Activated CD4-positive, CD25-positive, alpha-beta regulatory T cell treated with anti-CD3 and anti-CD28 coated beads, Interleukin-2, amount 50 U/mL, for 72 hours (primary cell): Measurements from ENCODE around the gene WDR27.

ENCODE experiments used
- DNase-seq: peaks from one replicate; pipeline ENCODE4 v3.0.0; 2021

WDR27 gene

DNA sequence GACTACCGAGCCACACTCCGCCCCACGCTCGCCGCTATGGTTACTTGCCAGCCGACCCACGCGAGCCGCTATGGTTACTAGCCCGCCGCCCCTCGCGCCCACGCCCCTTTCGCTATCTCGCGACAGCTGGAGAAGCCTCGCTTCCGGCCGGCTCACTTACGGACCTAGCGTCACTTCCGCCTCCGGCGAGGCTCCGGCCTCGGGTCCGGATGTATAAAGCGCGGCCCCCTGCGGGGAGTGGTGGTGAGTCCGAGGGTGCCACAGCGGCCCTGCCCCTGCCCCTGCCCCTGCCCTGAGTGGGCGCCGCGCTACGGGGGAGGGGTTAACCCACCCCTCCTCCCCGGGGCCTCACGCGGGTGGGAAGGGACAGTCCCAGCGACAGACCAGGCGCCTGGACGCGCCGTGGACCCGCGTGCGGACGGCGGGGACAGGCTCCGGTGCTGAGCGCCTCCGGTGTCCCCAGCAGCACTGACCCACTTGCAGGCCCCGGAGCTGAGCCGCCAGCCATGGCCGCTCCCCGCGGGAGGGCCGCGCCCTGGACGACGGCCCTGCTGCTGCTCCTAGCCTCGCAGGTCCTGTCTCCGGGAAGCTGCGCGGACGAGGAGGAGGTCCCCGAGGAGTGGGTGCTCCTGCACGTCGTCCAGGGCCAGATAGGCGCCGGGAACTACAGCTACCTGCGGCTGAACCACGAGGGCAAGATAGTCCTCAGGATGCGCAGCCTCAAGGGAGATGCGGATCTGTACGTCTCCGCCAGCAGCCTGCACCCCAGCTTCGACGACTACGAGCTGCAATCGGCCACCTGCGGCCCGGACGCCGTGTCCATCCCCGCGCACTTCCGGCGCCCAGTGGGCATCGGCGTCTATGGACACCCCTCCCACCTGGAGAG lies at the start of gene WDR27, which contains the start of gene C6orf120:
TSS of gene WDR27 (minus strand) at position 76 of the 886 bp plus-strand sequence. CDS start 13,024 bp downstream, outside the sequence.
TSS of gene C6orf120 (plus strand) at position 173 of the 886 bp plus-strand sequence. CDS start at position 507, 334 bp downstream.
- peak; percentile 98 for DNase-seq

DNA sequence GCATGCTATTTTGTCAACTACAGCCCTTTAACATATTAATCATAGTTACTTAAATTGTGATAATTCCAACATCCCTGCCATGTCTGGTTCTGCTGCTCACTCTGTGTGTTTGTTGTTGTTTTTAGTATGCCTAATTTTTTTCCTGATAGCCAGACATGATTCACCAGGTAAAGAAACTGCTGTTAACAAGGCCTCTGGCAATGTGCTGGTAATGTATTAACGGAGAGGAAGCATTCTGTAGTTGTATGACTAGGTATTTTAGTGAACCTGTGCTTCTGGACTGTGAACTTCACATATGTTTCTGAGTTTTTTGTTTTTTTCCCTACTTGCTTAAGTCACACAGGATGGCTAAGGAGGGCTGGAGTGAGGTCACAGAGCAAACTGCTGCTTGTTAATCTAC lies 44.7 kb upstream of the WDR27 start:
- DNase-seq: no peak

DNA sequence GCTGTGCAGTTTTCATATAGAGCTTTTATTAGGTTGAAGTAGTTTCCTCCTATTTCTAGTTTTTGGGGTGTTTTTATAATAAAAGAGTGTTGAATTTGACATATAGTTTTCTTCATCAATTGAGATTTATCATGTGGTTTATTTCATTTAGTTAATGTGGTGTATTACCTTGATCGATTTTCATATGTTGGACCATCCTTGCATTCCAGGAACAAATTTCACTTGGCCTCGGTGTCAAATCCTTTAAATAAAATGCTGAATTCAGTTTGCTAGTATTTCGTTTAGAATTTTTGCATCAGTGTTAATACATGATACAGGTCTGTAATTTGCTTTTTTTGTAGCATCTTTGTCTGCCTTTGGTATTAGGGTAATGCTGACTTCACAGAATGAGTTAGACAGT lies 43.6 kb upstream of the WDR27 start:
- no peak for DNase-seq

DNA sequence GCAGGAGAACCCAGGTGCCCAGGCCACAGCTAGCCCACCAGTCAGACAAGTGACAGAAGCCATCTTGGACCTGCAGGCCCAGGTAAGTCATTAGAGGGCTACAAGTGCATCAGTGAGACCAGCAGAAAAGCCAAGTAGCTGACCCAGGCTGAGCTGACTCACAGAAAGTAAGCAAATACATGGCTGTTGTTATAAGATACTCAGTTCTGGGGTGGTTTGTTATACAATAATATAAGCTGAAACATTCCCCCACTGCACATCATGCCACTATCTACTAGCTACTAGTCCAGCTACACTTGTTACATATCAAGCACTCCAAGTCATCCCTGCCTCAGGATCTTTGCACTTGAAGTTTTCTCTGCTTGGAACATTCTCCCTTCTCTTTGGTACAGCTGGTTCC lies 39.5 kb upstream of the WDR27 start:
- DNase-seq: no peak

DNA sequence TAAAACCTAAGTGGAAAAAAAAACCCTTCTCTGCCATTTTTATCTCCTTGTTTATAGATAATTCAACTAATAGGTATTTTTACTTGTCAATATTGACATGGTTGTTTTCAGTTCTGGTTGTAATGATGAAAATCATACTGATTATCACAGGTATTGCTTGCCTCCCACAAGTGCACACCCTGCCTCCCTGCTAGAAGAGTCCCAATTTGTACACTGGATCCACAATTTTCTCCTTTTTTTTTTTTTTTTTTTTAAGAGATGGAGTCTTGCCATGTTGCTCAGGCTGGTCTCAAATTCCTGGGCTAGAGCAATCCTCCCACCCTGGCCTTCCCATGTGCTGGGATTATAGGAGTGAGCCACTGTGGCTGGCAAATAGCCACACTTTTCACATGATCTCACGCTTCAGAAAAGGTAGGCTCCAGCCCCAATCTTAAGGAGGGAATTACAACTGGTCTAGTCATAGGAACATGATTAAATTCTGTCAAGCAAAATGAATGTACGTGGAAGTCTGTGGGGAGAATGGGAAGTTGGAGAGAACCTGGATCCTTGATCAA lies 37.2 kb upstream of the WDR27 start:
- DNase-seq: no peak

DNA sequence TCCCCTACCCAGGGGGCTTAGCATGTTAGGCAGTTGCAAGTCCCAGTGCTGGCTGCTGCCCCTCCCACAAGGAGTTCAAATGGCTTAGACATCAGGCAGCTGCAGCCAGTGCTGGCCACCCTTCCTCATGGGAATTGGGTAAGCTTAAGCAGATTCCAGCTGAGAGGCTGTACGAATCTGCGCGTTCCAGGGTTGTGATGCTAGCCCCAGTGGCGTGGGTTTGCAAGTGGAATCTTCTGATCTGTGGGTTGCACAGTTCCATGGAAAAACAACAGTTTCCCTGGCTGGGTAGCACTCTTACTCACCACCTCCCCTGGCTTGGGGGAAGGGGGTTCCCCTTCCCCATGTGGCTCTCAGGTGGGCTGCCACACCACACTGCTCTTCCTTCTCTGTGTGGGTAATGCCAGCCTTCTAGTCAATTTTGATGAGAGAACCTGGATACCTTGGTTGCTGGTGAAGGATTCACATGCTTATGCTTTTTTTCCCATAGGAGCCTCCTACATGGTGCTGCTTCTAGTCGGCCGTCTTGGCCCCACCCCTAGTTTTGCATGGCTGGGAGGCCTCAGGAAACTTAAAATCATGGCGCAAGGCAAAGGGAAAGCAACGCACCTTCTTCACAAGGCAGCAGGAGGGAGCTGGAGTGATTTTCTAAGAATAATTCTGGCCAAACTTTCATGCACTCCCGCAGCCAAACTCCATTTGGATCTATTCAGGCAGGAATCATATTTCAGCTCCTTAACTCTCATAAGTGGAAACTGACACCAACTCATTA lies 36.6 kb upstream of the WDR27 start:
- DNase-seq: no peak

DNA sequence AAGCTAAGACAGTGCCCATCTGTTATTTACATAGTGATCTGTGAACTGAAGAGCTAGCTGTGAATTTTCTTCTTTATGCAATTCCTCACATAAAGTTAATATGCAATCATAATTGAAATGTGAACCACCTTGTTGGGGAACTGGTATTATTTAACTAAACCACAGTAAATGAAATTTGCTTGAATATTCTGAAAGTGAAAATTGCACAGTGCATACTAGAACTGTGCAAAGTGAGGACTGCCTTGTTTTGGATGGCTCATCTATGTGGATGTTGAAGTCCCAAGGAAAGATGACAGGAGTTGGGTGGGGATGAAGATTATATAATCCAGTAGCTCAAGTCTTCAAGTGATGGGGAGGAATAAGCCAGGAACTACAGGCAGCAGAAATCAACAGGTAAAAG lies 28.1 kb upstream of the WDR27 start:
- DNase-seq: no peak

DNA sequence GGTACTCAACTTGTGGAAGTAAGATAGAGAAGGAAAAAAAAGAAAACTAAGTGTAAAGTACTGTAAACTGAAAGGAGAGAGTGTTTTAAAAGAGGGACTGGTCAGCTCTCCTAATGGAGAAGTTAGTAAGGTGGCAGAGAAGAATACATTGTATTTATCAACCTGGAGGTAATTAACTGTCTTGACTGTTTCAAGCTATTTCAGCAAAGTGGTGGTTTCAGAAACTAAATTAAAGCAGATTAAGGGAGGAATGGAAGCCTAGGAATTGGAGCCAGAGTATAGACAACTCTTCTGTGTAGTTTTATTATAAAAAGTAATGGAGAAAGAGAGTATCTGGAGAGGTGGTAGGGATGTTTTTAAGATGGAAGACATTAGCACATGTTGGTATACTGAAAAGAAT lies 25.1 kb upstream of the WDR27 start:
- no peak for DNase-seq

DNA sequence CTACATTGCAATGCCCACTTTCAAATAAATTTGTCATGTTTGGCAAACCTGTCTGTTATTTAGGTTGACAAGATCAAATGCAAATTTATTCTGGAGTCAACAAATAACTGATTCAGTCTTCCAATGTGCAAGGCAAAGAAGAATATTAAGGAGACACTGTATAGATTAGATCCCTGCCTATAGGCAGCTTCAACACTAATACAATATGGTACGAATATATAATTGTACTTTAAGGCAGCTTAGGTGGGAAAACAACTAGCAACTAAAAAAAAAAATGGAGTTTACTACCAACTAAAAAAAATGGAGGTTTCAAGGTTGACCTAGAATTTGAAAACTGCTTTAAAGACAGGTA lies 24.2 kb upstream of the WDR27 start:
- DNase-seq: no peak

DNA sequence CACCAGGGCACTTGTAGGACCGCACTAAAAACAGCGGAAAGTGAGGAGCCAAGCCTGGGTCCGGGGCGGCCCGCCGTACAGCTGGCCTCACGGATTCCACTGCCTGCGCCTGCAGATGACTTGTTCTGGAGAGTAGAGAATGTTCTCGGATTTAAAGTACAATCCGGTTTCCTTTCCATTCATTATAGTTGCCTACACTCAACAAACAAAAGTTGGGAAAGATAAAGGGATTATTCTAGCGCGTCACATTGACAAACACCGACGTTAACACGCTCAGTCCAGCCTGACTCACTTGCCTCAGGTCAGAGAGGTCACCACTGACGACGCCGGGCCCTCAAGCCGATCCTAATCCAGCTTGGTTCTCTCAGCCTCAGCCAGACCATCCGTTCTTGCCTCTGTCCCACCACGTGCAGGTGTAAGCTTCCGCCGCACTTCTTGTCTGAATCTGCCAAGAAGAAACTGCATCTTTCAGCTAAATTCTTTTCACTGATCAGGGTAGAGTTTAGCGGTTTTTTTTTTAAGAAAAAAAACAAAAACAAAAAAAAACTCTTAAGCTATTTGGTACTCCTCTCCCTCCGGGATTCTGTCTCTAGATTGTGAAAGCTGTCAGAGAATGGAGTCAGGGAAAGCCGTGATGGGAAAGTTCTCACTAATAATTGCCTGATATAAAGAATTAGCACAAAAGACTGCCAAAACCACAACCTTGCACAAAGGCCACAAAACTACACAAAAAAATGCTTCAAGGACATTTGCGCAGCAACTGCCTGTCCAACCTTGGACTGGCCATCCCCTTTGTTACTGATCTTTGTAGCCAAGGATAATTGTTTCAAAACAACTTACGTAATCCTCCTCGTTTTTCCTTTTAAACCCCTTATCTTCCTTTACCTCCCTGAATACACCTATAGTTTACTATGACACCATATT lies 23.6 kb upstream of the WDR27 start:
- peak; percentile 34 for DNase-seq

DNA sequence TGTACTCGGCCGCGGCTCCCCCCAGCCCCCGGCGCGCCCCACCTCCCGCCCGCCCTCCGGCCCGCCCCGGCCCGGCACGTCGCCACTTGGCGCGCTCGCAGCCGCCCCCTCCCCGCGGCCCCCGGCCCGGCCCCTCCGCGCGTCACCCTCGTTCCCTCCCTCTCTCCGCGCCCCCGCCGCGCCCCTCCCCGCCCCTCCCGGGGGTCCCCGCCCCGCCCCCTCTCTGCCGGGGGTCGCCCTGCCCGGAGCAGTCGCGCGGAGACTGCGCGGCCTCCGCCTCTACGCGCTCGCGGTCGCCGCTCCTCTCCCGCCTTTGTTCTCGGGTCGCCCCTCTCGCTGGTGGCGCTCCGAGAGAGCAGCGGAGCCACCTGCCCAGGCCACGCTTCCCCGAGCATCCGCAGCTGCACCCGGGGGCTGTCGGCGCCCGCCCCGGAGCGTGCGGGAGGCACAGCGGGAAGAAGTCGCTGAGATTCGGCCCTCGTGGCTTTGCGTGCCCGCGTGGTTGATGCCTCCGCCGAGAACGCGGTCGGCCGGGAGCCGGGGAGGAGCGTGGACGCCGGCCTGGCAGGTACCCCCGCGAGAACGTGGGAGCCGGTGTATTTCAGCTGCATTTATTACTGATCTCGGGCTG lies 22.8 kb upstream of the WDR27 start, which contains the start of gene PHF10:
TSS of gene PHF10 (minus strand) at position 7 of the 631 bp plus-strand sequence. CDS start 569 bp downstream, outside the sequence.
- DNase-seq: peak; percentile 62

DNA sequence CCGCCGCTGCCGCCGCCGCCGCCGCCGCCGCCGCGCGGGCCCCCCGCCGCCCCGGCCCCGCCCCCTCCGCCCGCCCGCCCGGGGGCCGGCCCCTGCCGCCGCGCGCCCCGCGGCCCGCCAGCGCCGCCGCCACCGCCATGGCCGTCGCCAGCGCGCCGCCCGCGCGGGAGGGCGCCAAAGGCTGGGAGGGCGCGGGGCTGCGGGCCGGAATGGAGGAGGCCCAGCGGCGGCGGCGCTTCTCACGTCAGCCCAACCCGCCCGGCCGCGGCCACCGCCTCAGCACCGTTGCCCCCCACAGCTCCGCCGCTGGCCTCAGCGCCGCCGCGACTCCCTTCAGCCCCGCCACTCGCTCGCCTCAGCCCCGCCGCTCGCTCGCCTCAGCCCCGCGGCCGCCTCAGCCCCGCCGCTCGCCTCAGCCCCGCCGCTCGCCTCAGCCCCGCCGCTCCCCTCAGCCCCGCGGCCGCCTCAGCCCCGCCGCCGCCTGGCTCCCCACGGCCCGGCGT lies 22.2 kb upstream of the WDR27 start:
- peak; percentile 52 for DNase-seq

DNA sequence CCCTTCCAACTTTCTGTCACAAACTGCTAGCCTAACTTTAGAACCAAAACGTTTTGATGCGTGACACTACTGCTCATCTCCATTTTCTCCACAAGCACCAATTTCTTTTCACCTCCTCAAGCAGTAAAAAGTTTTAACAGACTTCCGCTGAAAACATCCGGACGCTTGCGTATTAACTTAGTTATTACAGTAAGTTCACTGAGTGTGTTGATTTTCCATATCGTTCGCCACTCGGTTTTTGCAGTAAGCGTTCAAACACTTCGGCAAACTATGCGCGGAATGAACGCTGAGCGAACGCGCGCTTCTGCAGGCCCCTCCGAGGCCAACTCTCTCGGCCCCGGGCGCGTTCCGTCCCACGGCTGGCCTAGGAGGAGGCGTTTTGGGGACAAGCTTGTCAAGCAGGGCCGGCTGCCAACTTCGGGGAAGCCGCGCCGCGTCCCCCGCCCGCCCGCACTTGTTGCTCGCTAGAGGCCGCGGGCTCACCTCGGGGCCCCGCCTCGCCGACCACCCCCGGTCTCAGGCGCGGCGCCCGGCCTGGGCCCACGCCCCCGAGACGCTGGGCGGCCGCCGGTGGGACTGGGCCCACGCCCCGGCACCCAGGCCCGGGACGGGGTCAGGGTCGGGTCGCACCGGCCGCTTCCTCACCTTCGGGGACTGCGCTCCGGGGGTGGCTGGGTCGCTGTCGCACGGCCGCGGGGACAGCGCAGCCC lies 21.5 kb upstream of the WDR27 start:
- peak; percentile 73 for DNase-seq

DNA sequence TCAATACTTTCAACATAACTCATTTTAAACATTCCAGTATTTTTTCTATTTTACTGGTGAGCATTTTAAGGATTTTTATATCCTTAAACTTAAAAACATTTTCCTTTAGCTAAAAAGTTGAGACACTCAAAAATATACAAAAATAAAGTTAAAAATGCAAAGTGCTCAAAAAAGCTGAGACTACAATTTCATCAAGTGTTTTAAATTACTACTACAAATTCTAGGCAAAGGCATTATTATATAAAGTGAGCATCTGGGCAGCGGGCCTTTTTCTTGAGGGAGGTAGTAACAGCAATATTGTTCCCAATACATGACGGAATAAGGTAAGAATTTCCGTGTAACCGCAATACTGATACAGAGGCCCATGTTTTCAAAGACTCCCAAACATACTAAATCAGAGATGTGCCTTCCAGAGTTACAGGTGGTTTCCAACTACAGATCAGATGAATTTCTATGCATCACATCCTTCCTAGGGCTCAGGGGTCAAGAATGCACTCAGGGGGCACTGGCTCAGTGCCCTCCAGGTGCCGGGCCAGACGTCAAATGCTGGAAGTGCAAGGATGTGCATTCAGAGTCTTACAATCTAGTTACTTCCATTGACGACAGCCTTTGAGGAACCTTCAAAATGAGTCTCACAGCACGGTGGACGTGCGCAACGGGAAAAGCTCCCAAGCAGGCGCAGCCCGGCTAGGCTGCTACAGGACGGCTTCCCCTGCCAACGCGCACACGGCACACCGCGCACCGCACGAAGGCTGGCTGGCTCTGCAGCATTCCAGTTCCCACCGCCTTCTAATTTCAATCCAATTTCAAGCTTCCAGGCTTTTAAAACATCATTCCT lies 20.8 kb upstream of the WDR27 start:
- DNase-seq: peak; percentile 43

DNA sequence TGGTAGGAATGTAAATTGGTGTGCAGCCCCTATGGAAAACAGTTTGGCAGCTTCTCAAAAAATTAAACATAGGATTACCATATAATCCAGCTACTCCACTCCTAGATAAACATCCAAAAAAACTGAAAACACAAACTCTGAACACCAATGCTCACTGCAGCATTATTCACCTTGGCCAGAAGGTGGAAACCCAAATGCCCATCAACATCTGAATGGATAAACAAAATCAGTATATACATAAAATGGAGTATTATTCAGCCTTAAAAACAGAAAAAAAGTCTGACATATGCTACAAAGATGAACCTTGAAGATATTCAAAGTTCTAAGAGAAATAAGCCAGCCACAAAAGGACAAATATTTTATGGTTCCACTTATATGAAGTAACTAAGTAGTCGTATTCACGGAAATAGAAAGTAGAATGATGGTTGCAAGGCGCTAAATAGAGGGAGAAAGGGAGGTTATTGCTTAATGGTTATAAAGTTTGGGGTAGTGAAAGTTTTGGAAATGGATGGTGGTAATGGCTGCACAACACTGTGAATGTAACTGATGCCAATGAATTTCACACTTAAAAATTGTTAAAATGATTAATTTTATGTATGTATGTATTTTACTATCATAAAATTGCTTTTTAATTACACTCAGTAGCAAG lies 18.5 kb upstream of the WDR27 start:
- DNase-seq: no peak

DNA sequence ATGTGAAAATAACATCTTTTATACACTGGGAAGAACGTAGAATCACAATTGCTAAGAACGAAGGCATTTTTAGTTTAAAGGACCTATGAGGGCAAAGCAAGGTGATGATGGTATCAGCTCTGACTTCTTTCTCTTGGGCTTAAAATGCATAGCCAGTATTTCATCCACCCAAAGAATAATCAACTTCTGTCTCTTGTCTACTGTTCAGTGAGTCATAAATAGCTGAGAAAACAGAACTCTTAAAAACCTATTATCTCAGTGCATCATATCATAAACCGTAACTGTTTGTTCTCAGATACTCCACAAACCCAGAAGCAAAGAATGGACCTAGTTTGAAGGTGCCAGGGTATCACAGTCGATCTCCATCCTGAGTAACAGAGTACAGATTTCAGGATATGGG lies 17.3 kb upstream of the WDR27 start:
- DNase-seq: no peak

DNA sequence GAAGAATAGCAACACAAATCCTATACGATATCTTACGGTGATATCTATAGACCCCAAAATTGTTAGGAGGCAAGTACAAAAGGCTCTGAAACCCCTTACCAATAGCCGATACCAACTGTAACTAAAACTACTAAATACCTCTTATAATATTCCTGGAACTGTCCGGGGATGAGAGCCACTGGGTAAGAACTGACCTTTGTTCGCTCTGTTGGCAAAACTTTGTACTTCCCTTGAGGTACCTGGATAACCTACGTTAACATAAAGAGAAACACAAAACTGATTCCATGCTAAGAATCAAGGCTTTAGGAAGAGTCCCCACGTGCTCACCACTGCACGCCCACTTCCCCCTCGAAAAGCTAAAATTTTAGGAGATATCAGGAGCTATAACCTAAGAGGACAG lies 12.8 kb upstream of the WDR27 start:
- DNase-seq: no peak

DNA sequence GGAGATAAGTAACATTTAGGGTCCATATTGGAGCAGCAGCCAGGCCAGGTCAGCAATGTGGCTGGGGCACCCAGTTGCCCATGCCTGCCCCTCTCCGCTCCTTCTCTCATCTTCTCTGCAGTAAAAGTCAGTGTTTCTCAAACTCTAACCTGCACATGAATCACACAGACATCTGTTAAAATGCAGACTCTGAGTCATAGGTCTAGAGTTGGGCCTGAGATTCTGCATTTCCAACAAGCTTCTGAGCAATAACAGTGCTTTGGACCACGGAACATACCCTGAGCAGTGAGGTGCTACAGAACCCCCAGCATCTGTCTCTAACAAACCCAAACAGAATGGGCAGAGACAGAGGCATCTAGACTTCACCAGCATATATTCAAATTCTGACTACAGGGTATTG lies 12.3 kb upstream of the WDR27 start:
- no peak for DNase-seq

DNA sequence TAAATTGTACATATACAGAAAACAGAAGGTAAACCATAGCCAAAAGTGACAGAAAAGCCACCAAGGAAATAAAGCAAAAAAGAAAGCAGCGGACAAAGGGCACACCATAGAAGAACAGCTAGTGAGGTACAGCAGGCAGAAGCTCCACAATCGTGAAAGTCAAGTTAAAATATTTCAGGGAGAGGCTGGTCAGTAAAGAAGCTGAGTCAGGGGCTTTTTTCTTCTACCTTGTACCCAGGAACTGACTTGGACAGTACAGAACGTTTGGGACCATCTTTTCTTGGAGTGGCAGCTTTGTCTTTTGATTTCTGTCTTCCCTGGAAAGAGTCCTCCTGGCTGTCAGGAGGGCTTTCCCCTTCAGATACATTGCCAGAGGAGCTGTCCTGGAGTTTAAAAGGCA lies 8.2 kb upstream of the WDR27 start:
- DNase-seq: no peak

DNA sequence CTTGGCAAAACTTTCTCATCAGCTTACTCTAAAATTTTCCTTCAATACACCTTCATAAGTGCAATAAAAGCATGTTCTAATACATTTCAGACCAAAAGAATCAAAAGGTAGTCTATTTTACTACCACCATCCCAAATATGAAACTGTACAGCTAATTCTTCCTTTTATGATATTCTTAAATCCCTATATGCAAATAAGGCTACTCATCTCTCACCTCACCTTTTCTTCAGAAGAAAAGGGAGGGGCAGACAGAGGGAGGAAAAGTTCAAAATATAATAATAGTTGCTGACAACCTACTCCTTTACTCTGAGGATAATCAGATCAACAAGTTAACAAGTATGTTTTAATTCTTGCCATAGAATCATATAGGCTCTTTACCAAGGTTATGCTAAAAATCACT lies 7.5 kb upstream of the WDR27 start:
- no peak for DNase-seq
